ENCODE measurements around the gene TXNDC17.

Gene TXNDC17

GRCh38 chr17:6648181-6648580, 7.3 kb downstream of the TXNDC17 start:
- TF ChIP-seq TAF1 (IDR thresholded peaks at IDR 0.05; ENCODE audit: low read depth) (no peak), TCF12 (IDR thresholded peaks at IDR 0.05; ENCODE audit: low read depth) (no peak), REST (IDR thresholded peaks at IDR 0.05; ENCODE audit: low read depth) (no peak), FOXM1 (IDR thresholded peaks at IDR 0.05; ENCODE audit: borderline replicate concordance, low read depth) (no peak), MAX (IDR thresholded peaks at IDR 0.05) (no peak), RAD21 (IDR thresholded peaks at IDR 0.05; ENCODE audit: low read depth) (no peak; the same call in 1 of the 2 replicates), CEBPB (IDR thresholded peaks at IDR 0.05) (no peak), EP300 (IDR thresholded peaks at IDR 0.05; ENCODE audit: borderline replicate concordance) (no peak), TEAD4 (IDR thresholded peaks at IDR 0.05) (no peak), CREB1 (IDR thresholded peaks at IDR 0.05; ENCODE audit: low read depth) (no peak), ZBTB7A (IDR thresholded peaks at IDR 0.05; ENCODE audit: low read depth) (no peak), EGR1 (IDR thresholded peaks at IDR 0.05) (no peak)

- TF ChIP-seq USF1 (IDR thresholded peaks at IDR 0.05) (no peak), FOXM1 (IDR thresholded peaks at IDR 0.05; ENCODE audit: borderline replicate concordance, low read depth) (no peak), MAX (IDR thresholded peaks at IDR 0.05) (peak; percentile 73), YY1 (IDR thresholded peaks at IDR 0.05; ENCODE audit: low read depth) (peak; percentile 83), ZBTB7A (IDR thresholded peaks at IDR 0.05; ENCODE audit: low read depth) (no peak), REST (IDR thresholded peaks at IDR 0.05; ENCODE audit: low read depth) (no peak), TEAD4 (IDR thresholded peaks at IDR 0.05) (no peak), TCF12 (IDR thresholded peaks at IDR 0.05; ENCODE audit: low read depth) (no peak), EP300 (IDR thresholded peaks at IDR 0.05; ENCODE audit: borderline replicate concordance) (no peak), CEBPB (IDR thresholded peaks at IDR 0.05) (no peak), RAD21 (IDR thresholded peaks at IDR 0.05; ENCODE audit: low read depth) (no peak), CREB1 (IDR thresholded peaks at IDR 0.05; ENCODE audit: low read depth) (no peak), NFIC (IDR thresholded peaks at IDR 0.05) (no peak), EGR1 (IDR thresholded peaks at IDR 0.05) (no peak), TAF1 (IDR thresholded peaks at IDR 0.05; ENCODE audit: low read depth) (peak; percentile 70)
These were observed 10.6 kb downstream of the TXNDC17 start, which contains the start of the genes C17orf100 and MED31 for GRCh38 chr17:6651354-6651918. TSS of gene C17orf100 (plus strand) at chr17:6651762. CDS start at chr17:6651914, 152 bp downstream. TSS of gene MED31 (minus strand) at chr17:6651605. CDS start at chr17:6651528, 77 bp downstream.

- TF ChIP-seq EP300 (IDR thresholded peaks at IDR 0.05; ENCODE audit: borderline replicate concordance): no peak
- peak; percentile 72 for TF ChIP-seq MAX (IDR thresholded peaks at IDR 0.05)
These were observed 11.1 kb downstream of the TXNDC17 start for GRCh38 chr17:6651919-6652452.

- TF ChIP-seq TCF12 (IDR thresholded peaks at IDR 0.05; ENCODE audit: low read depth): no peak
- no peak for TF ChIP-seq MAX (IDR thresholded peaks at IDR 0.05)
- no peak for TF ChIP-seq TEAD4 (IDR thresholded peaks at IDR 0.05)
- no peak for TF ChIP-seq EP300 (IDR thresholded peaks at IDR 0.05; ENCODE audit: borderline replicate concordance)
- no peak for TF ChIP-seq CEBPB (IDR thresholded peaks at IDR 0.05)
- no peak for TF ChIP-seq REST (IDR thresholded peaks at IDR 0.05; ENCODE audit: low read depth)
- TF ChIP-seq USF1 (IDR thresholded peaks at IDR 0.05): no peak
- TF ChIP-seq FOXM1 (IDR thresholded peaks at IDR 0.05; ENCODE audit: borderline replicate concordance, low read depth): no peak
These were observed 14.2 kb downstream of the TXNDC17 start for GRCh38 chr17:6654841-6655731.

Measured in Ishikawa (cell line).